GM19025 (cell line): ENCODE results near the gene CD93.

Experiments used
- ATAC-seq: cut with Tn5 transposase; IDR thresholded peaks from one replicate; pipeline ENCODE4 v1.9.1; 2021; ENCODE audit warnings: mild to moderate bottlenecking, low read depth, moderate library complexity; ENCODE audit not compliant: unreplicated experiment

The CD93 gene

DNA sequence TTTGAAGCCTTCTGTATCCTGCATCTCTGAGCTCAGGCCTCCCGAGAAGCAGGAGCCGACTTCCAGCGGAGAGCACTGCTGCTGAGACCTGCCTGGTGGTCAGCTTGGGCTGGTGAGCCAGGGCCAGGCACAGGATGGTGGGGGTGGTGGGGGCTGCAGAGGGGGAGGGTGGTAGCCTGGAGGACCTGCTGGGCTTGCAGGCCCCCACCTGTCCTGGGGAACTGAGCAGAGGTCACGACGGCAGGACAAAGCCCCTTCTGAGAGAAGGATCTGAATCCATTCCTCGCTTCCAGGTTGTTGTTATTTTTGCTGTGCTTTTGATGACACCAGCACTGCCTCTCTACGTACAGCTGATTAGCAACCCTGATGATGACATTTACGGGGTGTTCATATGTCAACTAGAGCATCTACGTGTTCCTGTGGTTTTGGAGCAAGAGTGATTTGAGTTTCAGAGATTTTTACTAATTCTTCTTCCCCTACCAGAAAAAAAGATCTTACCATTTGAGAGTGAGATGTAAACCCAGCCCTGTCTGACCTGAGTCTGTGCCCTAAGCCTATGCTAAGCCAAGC lies 35.7 kb upstream of the CD93 start:
- no peak for ATAC-seq

GRCh38 chr20:23120936-23121750 lies 35.0 kb upstream of the CD93 start:
- no peak for ATAC-seq

DNA sequence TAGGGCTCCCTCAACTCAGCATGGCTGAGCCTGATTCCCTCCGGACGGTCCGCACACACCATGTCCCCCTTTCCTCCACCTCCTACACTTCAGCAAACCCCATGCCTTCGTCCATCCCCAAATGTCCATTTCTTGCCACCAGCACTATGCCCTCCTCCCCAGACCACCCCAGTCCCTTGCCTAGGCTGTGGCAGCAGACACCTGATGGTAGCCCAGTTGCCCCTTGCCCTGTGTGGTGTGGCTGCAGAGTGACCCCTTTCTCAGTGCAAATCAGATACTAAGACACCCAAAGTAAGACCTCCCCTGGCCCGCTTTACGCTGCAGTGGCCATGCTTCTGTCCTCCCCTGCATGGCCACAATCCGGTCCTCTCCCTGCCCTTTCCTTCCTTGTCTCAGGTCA lies 34.1 kb upstream of the CD93 start:
- no peak for ATAC-seq

DNA sequence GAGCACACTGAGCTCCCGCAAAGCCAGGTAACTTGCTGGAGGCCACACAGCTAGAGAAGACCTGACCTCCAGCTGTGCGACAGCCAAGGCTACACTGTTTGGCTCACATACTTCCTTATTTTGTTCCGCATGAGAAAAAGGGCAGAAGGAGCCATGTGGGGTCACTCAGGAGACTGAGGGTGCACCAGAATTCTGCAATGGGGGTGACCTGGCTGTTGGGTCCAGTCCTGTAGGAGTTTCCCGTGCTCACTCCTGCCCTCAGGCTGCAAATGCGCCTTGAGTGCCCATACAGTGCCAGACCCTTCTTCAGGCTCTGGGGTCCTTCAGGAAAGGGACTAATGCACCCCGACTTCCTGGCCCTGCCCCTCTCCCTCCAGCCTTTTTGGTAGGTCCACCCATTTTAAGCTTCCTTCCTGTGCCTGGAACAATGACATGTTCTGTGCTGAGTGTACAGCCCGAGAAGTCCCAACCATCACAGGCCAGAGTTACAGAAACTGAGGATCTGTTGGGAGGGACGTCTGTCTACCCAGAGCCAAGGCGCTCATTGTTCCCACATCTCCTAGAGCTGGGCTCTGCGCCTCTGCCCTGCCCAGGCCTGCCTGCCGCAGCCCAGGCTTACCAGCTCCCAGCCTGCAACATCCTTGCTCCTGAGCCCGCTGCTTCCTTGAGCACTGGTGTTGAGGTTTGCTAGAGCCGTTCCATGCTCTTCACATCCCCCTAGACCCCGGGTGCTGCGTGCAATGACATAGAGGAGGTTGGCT lies 33.5 kb upstream of the CD93 start:
- ATAC-seq = no peak

DNA sequence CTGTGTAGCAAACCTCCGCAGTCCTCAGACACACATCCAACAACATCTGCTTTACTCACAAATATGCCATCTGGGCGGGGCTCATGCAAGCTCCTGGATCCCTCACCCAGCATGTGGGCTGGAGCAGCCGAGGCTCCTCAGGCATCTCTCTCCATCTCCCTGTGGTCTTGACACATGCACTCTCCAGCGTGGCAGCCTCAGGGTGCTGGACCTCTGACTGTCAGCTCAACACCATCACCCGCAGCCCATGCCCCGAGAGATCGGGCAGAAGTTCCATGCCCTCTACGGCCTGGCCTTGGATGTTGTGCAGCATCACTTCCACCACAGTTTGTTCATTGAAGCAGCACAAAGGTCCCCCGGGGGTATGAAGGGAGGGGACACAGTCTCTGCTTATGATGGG lies 32.6 kb upstream of the CD93 start:
- ATAC-seq = no peak

DNA sequence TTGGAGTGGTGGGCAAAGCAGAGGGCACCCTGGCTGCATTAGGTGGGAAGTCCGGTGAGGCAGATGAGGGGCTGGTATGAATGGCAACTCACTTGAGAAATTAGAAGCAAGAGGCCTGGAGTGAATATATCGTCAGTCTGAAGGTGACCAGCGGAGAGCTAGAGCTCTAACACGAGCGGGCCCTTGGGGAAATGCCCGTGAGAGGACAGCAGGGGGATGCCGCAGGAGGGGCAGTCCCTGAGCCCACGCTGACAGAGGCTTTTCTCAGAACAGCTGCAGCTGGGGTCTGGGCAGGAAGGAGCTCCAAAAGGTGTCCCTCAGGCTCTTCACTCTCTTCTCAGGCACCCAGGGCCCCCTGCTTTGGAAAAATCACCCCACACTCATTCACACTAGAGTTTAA lies 32.0 kb upstream of the CD93 start:
- ATAC-seq = no peak

GRCh38 chr20:23117738-23118137 lies 31.6 kb upstream of the CD93 start:
- no peak for ATAC-seq

DNA sequence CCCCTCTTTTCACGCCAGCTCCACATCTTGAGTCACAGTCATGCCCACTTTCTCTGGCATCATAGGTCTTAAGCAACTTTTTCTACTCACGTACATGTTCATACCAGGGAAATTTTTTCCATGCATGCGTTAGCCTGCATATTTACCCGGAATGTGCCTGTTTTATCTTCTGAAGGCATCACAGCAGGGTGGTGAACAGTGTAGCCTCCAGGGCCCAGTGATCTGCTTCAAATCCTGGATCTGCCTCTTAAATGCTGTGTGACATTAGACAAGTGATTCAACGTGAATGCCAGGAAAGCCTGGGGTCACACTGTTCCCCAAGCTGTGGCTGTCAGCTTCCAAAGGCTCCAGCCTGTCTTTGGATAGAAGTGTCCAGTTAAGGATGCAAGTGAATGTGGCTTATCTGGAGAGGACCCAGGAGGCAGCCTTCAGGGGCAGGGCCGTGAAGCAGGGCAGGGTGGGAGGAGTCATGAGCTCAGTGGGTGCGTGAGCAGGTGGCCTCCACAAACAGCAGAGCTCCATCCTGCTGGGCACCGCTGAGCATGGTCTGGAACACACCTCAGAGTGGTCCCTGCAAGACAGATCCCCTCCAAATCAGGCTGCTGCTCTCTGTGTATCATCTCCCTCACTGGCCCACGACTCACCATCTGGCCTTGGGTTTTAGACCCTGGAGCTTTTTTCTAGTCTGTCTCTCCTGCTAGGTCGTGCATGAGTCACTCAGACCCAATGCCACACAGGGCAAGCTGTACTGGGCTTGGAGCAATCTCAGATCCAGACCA lies 30.4 kb upstream of the CD93 start:
- ATAC-seq = no peak

DNA sequence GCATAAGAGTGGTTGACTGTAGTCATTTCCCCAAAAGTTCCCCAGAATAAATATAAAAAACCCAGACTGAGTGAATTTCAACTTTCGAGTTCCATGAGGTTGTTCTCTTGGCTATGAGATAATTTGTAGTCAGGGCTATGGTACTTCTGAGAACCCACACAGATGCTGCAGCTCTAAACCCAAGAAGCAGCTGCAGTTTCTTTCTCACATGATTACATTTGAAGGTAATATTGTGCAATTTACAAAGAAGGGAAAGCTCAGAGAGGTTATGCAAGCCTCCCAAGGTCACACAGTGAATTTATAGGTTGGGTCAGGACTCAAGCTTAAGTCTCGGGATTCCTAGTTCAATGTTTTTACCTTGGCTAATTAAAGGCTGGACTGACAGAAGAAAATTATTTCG lies 29.7 kb upstream of the CD93 start:
- no peak for ATAC-seq

- ATAC-seq = no peak
Measured at GRCh38 chr20:23114448-23115082, 28.4 kb upstream of the CD93 start.

DNA sequence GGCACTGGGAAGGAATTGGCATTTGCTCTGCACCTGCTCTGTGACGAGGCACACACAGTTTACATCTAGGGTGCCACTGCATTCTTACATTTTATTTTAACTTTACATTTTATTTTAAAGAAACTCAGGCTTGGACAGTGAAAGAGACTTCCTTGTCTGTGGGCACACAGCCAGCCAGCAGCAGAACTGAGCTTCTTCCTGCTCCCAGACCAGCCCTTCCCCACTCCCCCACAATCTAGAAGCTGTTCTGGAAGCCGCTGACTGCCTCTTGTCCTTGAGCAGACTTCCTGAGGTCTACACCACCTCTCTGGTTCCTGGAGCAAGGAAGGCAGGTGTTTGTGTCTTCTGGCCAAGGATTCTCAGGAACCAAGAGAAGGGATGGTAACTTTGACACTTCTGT lies 27.9 kb upstream of the CD93 start:
- ATAC-seq = no peak

GRCh38 chr20:23112595-23112994 lies 26.5 kb upstream of the CD93 start:
- ATAC-seq = no peak

DNA sequence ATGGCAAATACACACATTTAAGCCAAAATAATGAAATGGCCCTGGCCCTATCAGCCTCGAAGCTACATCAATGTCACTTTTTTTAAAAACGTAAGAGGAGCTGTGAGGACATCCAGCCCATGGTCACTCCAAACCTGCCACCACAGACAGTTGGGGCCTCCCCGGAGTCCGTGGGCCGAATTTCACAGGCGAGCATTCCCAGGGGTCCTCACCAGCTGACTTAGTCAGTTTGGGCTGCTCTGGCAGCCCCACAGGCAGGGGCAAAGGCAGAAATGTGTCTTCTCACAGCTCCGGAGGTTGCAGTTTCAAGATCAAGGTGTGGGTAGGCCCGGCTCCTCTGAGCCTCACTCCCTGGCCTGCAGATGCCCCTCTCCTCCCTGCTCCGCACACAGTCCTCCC lies 25.8 kb upstream of the CD93 start:
- ATAC-seq = no peak

DNA sequence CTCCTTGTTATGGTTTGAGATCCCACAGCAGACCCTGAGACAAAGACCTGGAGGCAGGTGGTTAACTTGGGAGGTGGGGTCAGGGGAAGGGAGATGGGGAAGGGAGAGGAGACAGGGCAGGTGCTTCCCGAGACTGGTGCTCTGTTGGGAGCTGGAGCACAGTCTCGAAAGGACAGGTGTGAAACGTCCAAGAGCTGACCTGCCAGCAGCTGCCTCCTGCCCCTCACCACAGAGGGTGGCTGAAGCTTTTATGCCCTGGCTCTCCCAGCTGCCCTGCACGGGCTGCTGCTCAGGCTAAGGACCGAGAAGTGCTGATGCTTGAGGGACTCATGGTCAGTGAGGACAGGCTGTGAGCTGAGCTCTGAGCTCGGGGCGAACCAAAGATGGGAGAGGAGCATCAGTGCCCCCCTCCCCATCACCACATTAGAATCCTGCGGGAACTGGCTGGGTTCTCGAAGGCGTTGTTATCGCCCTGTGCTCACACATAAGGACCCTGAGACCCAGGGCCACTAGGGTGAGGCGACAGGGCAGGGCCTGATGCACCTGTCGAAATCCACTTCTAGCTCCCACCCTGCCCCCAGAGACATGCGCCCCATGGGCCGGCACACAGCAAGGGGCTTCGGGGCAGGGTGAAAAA lies 25.3 kb upstream of the CD93 start:
- ATAC-seq = no peak

GRCh38 chr20:23108871-23109270 lies 22.7 kb upstream of the CD93 start:
- no peak for ATAC-seq

DNA sequence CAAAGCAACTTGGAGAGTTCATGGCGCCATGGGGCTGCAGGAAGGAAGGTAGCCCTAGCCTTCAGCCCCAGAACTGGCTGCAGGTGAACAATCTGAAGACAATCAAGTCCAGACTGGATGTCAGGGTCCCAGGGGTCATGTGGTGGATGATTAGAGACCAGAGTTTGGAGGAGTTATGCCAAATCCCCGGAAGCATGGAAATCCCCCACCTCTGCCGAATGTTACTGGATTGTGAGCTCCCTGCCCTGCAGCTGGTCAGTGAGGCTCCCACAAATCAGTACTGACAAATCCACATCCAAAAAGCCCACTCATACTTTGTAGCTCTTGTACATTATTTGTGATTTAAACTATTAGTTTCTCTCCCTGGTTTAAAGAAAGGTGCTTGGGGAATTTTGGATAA lies 21.3 kb upstream of the CD93 start:
- no peak for ATAC-seq

DNA sequence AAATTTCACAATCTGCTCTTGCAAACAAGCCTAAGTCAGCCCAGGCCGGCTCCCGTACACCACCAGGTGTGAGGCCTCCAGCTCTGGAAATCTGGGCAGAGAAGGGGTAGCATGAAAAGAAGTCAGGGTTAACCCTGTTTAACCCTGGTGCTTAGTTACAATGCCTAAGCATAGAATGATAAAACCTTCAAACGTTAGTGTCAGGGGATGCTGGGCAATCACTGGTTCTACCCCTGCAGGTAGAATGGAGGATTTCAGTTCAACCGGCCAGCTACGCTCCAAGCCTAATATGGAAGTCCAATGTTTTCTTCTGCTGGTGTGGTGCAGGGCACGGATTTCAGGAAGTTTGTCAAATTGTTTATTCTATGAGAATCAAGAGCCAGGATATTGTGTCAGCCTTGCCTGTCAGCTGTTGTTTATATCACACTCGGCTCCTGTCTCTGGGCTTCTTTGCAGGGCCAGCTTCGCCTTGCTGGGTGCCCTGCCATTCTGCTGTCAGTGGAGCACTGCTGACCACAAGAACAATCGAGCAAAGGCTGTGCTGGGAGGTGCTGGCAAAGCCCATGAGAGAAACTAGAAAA lies 20.2 kb upstream of the CD93 start:
- ATAC-seq = no peak

DNA sequence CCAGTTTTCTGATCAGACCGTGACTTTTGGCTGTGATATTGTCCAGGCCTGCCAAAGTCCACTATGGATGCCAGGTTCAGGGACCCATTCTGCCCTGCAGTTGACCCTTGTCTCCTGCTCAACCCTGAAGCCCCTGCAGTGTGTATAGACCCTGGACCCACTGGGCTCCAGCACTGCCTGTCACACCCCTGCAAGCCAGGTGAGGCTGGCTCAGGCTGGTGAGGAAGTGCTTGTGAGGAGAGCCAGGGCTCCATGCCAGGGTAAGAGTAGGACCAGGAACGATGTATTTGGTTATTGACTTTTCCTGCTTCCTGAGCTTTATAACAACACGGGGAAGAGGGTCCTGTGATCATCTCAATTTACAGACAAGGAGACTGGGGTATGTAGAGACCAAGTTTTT lies 19.1 kb upstream of the CD93 start:
- no peak for ATAC-seq

DNA sequence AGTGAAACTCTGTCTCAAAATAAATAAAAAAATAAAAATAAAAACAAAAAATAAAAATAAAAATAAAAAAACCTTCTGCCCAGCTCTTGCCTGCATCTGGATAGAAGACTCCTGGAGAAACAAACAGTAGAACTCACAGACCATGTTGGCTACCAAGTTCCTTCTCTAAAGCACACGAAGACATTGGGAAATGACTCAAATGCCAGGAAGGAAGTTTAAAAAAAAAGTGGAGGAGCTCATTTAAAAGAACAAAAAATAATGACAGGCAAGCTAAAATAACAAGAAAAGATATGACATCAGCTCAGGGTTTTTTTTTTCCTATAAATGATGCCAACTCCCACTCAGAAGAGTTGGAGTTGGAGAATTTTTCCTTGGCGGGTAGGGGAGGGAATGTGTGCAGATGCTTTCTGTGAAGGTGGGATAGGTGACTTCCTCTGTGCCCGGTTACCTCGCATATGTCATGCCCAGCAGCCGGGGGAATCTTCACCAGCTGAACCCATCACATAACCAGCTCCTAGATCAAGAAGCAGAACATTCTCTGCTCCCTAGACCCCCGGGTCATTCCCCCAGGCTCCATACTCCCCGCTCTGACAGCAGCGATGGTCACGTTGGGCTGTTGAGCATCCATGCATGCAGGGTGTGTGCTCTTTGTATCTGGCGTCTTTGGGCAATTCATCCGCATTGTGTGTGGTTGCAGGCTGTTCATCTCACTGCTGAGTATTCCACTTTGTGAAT lies 17.3 kb upstream of the CD93 start:
- ATAC-seq = no peak
